Glutamatergic neuron (in vitro differentiated cells): ENCODE measurements around the gene CRACDL. TPM values are rescaled to one million over a fixed set of nuclear protein-coding genes. Genes with fewer than 3 reads are reported as not detected.

Experiments
- DNase-seq: peaks from one replicate; pipeline ENCODE4 v3.0.0; 2022
- H3K27ac Mint-ChIP-seq: one replicate; pipeline ENCODE4 v1.8.0; 2020; ENCODE audit warnings: mild to moderate bottlenecking, mixed read lengths, inconsistent platforms; ENCODE audit not compliant: unreplicated experiment
- H3K27me3 Mint-ChIP-seq: one replicate; pipeline ENCODE4 v1.8.0; 2020; ENCODE audit warnings: mild to moderate bottlenecking, moderate library complexity, mixed read lengths, inconsistent platforms; ENCODE audit not compliant: unreplicated experiment
- H3K36me3 Mint-ChIP-seq: one replicate; pipeline ENCODE4 v1.8.0; 2020; ENCODE audit warnings: mild to moderate bottlenecking, mixed read lengths, inconsistent platforms; ENCODE audit not compliant: unreplicated experiment
- H3K4me1 Mint-ChIP-seq: one replicate; pipeline ENCODE4 v1.8.0; 2020; ENCODE audit warnings: mild to moderate bottlenecking, low read depth, mixed read lengths, inconsistent platforms; ENCODE audit not compliant: unreplicated experiment
- H3K4me3 Mint-ChIP-seq: one replicate; pipeline ENCODE4 v1.8.0; 2020; ENCODE audit warnings: mild to moderate bottlenecking, mixed read lengths, inconsistent platforms; ENCODE audit not compliant: unreplicated experiment
- H3K9me3 Mint-ChIP-seq: one replicate; pipeline ENCODE4 v1.8.0; 2020; ENCODE audit warnings: mild to moderate bottlenecking, moderate library complexity, mixed read lengths, inconsistent platforms; ENCODE audit not compliant: unreplicated experiment
- total RNA-seq: library from RNA; stranded (reverse); fragmentation: NEBNext Ultra II Directional; extraction: Animal tissue kit (Norgen Biotek cat#: 25700); gene quantifications from one replicate; pipeline ENCODE4 v1.2.1, GENCODE V29; 2021; ENCODE audit not compliant: unreplicated experiment
- TF ChIP-seq, protein P1 (sequence below): fragments of 200-600 bp; sonication (generic); IDR thresholded peaks from one replicate; pipeline ENCODE4 v1.5.0; 2021; ENCODE audit not compliant: partially characterized antibody, unreplicated experiment

Gene CRACDL
- total RNA-seq, 1 donor from 2014 or later, result 2.1 TPM

DNA sequence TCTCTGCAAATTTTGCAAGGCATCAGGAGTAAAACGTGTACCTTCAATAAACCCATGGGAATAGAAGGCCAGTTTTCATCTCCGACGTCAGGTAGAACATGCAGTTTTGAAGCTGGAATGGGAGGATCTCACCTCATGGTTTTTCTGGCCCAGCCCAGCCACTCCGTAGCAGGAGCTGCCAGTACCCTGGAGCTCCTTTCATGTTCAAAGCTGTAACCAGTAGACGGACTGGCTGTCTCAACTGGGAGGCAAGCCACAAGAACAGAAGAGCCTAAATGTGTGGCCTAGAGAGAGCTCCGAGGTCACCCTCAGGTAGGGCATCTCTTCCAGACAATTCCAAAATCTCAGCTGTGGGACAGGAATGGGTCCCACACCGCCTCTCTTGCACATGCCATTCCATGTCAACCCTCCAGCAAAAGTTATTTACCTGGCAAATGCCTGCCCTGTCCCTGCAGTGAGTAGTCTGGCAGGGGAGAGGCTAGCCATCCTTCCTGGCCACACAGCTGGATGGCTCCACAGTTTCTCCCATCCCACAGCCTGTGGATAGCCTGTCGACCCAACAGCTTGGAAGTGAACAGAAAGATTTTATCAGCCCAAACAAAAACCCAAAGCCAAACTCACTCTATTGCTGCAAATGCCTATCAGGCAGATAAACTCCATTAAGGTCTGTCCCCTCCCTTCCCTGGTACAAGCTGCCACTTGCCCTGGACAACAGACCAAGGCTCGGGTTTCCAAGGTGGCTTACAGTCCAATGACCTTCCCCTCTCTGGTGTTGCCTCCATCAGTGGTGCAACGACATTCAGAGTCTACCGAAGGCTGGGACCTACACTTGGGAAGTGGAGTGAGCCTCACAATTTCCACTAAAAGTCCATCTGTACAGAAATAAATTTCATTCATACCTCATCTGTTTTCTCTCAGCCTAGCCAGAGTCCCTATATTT, 27.8 kb downstream of the CRACDL start:
- H3K4me3 Mint-ChIP-seq, result peak overlapping the region; percentile 77
- TF ChIP-seq, protein P1, sequence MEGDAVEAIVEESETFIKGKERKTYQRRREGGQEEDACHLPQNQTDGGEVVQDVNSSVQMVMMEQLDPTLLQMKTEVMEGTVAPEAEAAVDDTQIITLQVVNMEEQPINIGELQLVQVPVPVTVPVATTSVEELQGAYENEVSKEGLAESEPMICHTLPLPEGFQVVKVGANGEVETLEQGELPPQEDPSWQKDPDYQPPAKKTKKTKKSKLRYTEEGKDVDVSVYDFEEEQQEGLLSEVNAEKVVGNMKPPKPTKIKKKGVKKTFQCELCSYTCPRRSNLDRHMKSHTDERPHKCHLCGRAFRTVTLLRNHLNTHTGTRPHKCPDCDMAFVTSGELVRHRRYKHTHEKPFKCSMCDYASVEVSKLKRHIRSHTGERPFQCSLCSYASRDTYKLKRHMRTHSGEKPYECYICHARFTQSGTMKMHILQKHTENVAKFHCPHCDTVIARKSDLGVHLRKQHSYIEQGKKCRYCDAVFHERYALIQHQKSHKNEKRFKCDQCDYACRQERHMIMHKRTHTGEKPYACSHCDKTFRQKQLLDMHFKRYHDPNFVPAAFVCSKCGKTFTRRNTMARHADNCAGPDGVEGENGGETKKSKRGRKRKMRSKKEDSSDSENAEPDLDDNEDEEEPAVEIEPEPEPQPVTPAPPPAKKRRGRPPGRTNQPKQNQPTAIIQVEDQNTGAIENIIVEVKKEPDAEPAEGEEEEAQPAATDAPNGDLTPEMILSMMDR, result no peak
- peaks cover 60% of the 10 kb centered on the region for H3K4me1 Mint-ChIP-seq
- peak overlapping the region; percentile 90 for H3K27ac Mint-ChIP-seq
- H3K9me3 Mint-ChIP-seq, result peaks cover 19% of the 10 kb centered on the region
- H3K36me3 Mint-ChIP-seq, result no peaks in the 10 kb centered on the region
- no peak for DNase-seq
- peaks cover 8% of the 10 kb centered on the region for H3K27me3 Mint-ChIP-seq

DNA sequence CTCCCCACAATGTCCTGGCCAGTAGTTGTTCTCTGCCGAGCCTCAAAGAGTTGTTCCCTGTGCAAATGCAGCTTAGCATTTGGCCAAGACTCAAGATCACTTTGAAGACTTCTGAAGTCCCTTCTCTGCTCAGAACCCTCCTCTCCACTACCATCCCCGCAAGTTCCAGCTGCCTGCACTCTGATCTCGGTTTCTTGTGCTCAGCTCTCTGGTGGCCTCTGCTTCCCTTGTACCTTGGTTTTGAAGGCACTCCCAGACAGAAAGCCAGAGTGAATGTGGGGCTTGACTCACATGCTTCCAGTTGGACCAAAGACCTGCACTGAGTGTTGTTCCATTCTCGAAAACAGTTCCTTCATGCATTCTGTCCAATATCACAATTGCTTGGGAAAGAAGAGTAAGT, 28.6 kb downstream of the CRACDL start:
- no peak for DNase-seq
- peak overlapping the region; percentile 77 for H3K4me3 Mint-ChIP-seq
- H3K9me3 Mint-ChIP-seq, result peaks cover 16% of the 10 kb centered on the region
- H3K36me3 Mint-ChIP-seq, result no peaks in the 10 kb centered on the region
- H3K27ac Mint-ChIP-seq, result peak overlapping the region; percentile 90
- H3K4me1 Mint-ChIP-seq, result peaks cover 65% of the 10 kb centered on the region
- TF ChIP-seq, protein P1, result no peak
- H3K27me3 Mint-ChIP-seq, result peaks cover 8% of the 10 kb centered on the region

- TF ChIP-seq, protein P1, result no peak
- peak overlapping the region; percentile 52 for H3K27ac Mint-ChIP-seq
These were observed 32.1 kb downstream of the CRACDL start for GRCh38 chr2:98903767-98904485.

GRCh38 chr2:98903064-98903355, 33.0 kb downstream of the CRACDL start:
- Mint-ChIP-seq H3K36me3 (no peaks in the 10 kb centered on the region), H3K27ac (no peak overlapping the region), H3K27me3 (peaks cover 11% of the 10 kb centered on the region), H3K9me3 (peaks cover 11% of the 10 kb centered on the region), H3K4me1 (peaks cover 51% of the 10 kb centered on the region), H3K4me3 (no peak overlapping the region)
- DNase-seq, result no peak
- TF ChIP-seq, protein P1, result no peak

More at GRCh38 chr2:98903767-98904485, 32.1 kb downstream of the CRACDL start:
- H3K27me3 Mint-ChIP-seq, result peaks cover 5% of the 10 kb centered on the region
- peaks cover 9% of the 10 kb centered on the region for H3K9me3 Mint-ChIP-seq
- peaks cover 53% of the 10 kb centered on the region for H3K4me1 Mint-ChIP-seq
- H3K36me3 Mint-ChIP-seq, result no peaks in the 10 kb centered on the region
- peak overlapping the region; percentile 14 for H3K4me3 Mint-ChIP-seq
- DNase-seq, result no peak
